Activated T-cell treated with anti-CD3 and anti-CD28 coated beads for 4 hours (primary cell): Measurements from ENCODE around the gene IGSF22.

Experiments
- DNase-seq: peaks from one replicate; pipeline ENCODE4 v3.0.0-alpha.2; 2020

IGSF22 gene

GRCh38 chr11:18726040-18726439, at the start of gene IGSF22:
TSS of gene IGSF22 (minus strand) at chr11:18726188. CDS start at chr11:18724236, 1,952 bp downstream.
- DNase-seq: no peak

GRCh38 chr11:18774801-18775200, 48.8 kb upstream of the IGSF22 start:
- no peak for DNase-seq

- no peak for DNase-seq
Observed at GRCh38 chr11:18773681-18774080, 47.7 kb upstream of the IGSF22 start.

GRCh38 chr11:18773104-18773503, 47.1 kb upstream of the IGSF22 start:
- DNase-seq: no peak

GRCh38 chr11:18772211-18772610, 46.2 kb upstream of the IGSF22 start:
- no peak for DNase-seq

- no peak for DNase-seq
Observed at GRCh38 chr11:18771266-18772035, 45.5 kb upstream of the IGSF22 start.

GRCh38 chr11:18770479-18771125, 44.6 kb upstream of the IGSF22 start:
- DNase-seq: no peak

GRCh38 chr11:18769802-18770456, 43.9 kb upstream of the IGSF22 start:
- no peak for DNase-seq

GRCh38 chr11:18768978-18769377, 43.0 kb upstream of the IGSF22 start:
- no peak for DNase-seq

GRCh38 chr11:18768472-18768901, 42.5 kb upstream of the IGSF22 start:
- DNase-seq: no peak

GRCh38 chr11:18766015-18766414, 40.0 kb upstream of the IGSF22 start:
- DNase-seq: no peak

GRCh38 chr11:18765554-18765953, 39.6 kb upstream of the IGSF22 start:
- DNase-seq: no peak

GRCh38 chr11:18761741-18762140, 35.8 kb upstream of the IGSF22 start:
- DNase-seq: no peak

GRCh38 chr11:18761144-18761543, 35.2 kb upstream of the IGSF22 start:
- DNase-seq: no peak

- no peak for DNase-seq
Observed at GRCh38 chr11:18757811-18758210, 31.8 kb upstream of the IGSF22 start.

- no peak for DNase-seq
Observed at GRCh38 chr11:18756889-18757288, 30.9 kb upstream of the IGSF22 start.

- no peak for DNase-seq
Observed at GRCh38 chr11:18754308-18754707, 28.3 kb upstream of the IGSF22 start.

GRCh38 chr11:18752502-18752901, 26.5 kb upstream of the IGSF22 start:
- DNase-seq: no peak

- no peak for DNase-seq
Observed at GRCh38 chr11:18750944-18751343, 25.0 kb upstream of the IGSF22 start.

- no peak for DNase-seq
Observed at GRCh38 chr11:18749681-18750319, 23.8 kb upstream of the IGSF22 start.

GRCh38 chr11:18748766-18749365, 22.9 kb upstream of the IGSF22 start:
- no peak for DNase-seq

- no peak for DNase-seq
Observed at GRCh38 chr11:18745251-18745650, 19.3 kb upstream of the IGSF22 start.

GRCh38 chr11:18743900-18744514, 18.0 kb upstream of the IGSF22 start:
- no peak for DNase-seq
